NCI-H128 (cell line): ENCODE results near the gene DNAH5.
"Not testable (repeated sequence)": the region's sequence is repeated elsewhere in the genome, so short reads cannot be mapped to it uniquely, and the experiment has no call there.

Experiments used
- DNase-seq: peaks from one replicate; lab custom pipeline; 2025; ENCODE audit not compliant: unreplicated experiment; lab: John Stamatoyannopoulos, UW

Gene DNAH5

DNA sequence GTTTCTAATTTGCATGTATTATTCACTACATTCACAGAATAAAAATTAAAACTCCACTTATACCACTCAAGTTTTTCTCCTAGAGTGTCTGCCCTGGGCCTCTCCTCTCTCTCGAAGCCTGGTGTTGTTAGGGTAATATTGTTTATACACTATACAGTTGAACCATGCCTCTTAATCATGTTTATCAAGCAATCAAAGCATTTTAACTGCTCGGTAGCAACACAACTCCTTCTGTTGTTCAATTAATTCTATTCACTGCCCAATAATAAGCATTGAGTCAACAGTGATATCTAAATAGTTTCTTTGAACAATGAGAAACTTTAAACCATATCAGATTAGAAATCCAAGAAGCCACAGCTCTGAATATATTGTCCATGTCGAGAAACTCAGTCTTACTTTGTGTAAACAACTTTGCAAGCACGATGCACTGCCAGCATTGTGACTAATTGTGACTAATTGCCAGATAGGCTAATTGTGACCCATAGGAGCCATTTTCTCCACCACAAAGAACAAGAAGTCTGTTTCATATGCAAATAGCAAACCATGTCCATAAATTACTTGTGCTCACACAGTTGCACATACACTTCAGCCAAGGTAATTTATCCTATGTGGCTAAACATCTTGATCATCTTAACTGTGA is at the start of gene DNAH5:
DNAH5 (minus strand) TSS at position 129 of the 640 bp plus-strand sequence. CDS start 250 bp downstream, outside the sequence.
- DNase-seq: no peak

DNA sequence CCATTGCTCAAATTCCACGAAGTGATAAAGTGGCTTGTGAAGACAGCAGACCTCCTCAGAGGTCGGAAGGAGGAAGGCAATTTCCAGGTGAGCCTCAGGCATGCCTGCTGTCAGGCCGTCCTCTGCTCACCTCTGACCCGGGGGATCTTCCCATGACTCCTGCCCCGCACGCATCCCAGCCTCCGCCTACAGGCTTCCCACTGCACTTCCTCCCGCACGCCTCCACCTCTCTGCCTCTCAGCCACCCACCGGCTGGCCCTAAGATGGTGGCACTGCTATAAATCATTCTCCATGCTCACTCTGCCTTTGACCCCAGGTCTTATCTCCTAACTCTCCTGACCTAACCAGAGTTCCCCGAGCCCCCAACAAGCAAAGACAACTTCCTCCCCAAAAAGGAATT is 49.4 kb upstream of the DNAH5 start:
- DNase-seq: no peak

DNA sequence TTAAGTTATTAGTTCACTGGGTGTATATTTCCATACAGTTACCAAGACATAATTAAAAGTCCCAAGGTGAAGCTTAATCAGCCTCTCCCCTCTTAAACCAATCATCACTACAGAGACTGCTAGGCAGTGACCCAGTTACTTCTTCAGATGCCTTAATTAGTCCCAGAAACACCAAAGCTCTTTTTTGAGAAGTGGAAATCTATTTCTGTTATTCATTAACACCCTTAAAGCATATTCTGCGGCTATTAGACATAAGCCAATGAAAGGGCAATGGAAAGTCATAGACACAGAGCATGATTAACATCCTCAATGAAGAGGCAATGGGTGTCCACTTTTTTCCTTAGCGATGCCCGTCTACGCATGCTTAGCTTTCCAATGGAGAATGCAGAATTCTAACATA is 48.3 kb upstream of the DNAH5 start:
- DNase-seq: no peak

DNA sequence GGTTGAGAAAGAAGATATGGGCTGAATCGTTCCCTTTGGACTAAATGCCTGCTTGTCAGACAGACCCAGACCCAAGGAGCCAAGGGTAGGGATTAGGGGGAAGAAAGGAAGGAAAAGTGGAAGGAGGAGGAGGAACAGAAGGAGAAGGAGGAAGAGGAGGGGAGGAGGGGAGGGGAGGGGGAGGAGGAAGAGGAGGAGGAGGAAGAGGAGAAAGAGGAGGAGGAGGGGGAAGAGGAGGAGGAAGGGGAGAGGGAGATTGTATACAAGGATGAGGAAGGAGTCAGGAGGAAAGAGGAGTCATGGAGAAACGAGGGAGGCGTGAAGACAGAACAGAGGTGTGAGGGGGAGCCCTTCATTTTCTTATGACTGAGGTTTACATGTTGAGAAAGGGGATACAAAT is 46.9 kb upstream of the DNAH5 start:
- no peak for DNase-seq

- DNase-seq: no peak
These were observed 46.4 kb upstream of the DNAH5 start for GRCh38 chr5:13990896-13991295.

GRCh38 chr5:13989832-13990231 is 45.3 kb upstream of the DNAH5 start:
- no peak for DNase-seq

GRCh38 chr5:13987843-13988464 is 43.5 kb upstream of the DNAH5 start:
- DNase-seq: no peak

DNA sequence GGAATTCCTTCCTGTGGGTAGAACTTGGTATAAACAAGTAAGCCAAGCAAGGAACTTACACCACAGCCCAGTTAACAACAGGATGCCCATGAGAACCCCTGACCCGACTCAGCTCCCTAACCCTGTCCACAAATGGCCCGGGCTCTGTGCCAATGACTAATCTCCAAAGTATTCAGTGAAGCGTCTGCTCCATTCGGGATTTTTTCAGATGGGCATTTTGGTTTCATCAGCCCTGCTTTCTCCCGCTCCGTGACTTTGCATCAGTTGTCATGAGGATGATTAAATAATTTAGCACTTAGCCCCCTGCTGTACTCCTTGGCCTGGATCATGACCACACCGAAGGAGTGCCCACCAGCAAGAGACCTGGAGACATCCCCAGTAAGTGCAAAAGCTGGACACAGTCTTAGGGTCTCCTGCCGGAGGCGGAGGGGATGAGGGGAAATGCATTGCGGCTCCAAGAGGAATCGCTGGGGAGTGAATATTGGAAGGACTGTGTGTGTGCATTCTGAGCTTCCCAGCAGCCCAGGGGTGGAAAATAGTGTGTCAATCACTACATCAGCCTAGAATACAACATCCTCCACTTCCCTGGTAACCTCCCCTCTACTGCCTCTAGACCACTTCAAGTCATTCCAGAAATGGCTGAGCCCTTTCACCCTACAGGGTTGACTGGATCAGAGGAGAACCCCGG is 41.4 kb upstream of the DNAH5 start:
- no peak for DNase-seq

GRCh38 chr5:13984888-13985287 is 40.4 kb upstream of the DNAH5 start:
- not testable (repeated sequence) for DNase-seq

GRCh38 chr5:13976867-13977830 is 32.7 kb upstream of the DNAH5 start:
- peak; percentile 16 for DNase-seq

DNA sequence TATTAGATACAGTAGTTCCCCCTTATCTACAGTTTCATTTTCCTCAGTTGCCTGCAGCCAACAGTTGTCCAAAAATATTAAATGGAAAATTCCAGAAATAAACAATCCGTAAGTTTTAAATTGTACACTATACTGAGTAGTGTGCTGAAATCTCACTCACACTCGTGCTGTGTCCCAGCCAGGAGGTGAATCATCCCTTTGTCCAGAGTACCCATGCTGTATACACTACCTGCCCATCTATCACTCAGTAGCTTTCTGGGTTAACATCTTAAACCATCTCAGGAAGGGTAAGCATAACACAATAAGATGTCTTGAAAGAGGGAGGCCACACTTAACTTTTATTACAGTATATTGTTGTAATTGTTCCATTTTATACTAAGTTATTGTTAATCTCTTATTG is 31.7 kb upstream of the DNAH5 start:
- DNase-seq: no peak

- DNase-seq: no peak
These were observed 30.8 kb upstream of the DNAH5 start for GRCh38 chr5:13975246-13975645.

GRCh38 chr5:13973724-13974123 is 29.2 kb upstream of the DNAH5 start:
- no peak for DNase-seq

DNA sequence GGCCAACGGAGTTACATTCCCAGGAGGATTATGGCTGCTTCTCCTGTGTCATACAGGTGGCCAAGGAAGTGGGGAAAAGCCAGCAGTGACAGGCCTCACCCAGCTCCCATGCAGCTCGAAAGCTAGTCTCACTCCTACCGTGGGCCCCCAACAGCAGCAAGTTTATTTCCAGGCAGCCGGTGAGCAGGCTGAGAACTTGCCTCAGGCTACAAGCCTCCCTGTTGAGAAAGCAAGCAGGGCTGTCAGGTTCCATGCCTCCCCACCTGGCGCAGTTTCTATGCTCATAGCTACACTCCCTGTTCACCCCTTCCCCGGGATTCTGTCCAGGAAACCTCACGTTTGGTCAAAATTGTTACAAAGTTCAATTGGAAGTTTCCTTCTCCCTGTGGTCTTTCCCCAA is 27.5 kb upstream of the DNAH5 start:
- DNase-seq: no peak

- DNase-seq: peak; percentile 61
These were observed 12.7 kb upstream of the DNAH5 start for GRCh38 chr5:13957032-13957645.

DNA sequence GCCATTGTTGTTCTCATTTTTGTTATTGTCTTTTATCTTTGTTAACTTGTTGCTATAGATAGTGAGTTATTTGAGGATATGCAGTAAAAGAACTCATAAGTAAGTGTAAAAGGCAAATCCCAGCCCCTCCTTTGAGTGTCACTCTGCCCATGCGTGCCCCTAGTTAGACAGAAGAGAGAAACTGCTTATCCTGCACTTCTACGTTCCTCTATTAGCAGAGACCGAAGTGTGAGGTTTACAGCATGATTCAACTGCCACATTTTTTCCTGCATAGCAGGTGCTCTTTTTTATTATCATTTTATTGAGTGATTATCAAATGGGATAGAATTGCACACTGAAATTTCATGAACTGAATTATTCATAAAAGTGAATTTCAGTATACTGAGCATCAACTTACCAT is 12.0 kb upstream of the DNAH5 start:
- DNase-seq: no peak

GRCh38 chr5:13955896-13956295 is 11.4 kb upstream of the DNAH5 start:
- DNase-seq: no peak

- no peak for DNase-seq
These were observed 1.6 kb upstream of the DNAH5 start for GRCh38 chr5:13946111-13946510.

DNA sequence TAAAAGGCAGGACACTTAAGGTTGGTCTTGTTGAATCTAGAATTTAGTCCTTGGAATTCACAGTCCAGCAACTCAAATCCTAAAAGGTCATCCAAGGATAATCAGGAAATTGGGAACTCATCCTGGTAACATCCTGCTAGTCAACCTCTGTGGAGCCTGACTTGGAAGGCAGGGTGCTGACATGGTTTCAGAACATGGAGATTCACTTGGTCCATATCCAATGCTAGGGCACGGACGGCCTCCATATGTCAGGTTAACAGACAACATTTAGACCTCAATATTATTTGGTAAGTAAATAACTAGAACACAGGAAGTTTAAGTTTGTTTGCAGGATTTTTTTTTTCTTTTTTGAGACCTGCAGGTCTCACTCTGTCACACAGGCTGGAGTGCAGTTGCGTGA is 783 bp upstream of the DNAH5 start:
- no peak for DNase-seq

DNA sequence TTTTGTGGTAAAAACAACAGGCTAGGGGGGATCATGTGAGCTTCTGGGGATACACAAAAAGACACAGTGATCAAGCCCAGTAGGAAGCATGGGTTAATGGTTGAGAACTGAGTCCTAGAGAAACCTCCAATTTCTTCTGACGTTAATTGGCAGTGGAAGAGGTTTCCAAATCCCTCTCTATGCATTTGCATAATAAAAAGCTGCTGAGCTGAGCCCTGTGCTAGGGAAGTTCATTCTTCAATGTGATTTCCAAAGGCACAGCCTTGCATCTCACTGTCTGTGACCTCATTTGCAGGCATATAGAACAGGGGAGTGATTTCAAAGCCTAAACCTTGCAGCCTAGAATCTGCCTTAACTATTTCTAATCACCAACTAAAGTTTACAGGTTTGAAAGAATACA is 812 bp downstream of the DNAH5 start:
- no peak for DNase-seq

DNA sequence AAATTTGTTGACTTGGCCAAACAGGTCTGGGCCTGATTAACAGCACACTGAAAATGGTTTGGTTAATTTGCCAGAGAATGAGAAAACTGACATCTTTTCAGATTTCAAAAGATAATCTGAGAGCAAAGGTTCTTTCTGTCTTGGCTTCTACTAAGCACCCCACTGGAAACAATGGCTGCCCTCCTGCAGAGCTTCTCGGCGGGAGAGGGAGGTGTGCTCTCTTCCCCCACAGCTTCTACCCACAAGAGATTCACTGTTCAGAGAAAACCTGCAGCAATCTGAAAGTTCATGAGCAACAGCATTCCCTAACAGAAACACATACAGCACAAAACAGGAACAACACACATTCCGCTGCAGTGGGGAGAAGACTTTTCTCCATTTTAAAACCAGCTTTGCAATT is 3.0 kb downstream of the DNAH5 start:
- DNase-seq: no peak
